ENCODE data around the gene ANKS6. TPM values are rescaled to one million over a fixed set of nuclear protein-coding genes. Genes with fewer than 3 reads are reported as not detected.

Gene ANKS6
- polyA plus RNA-seq, 10 donors, result 9.8 to 18.5 (median 12.7) TPM

- DNase-seq, result no peak
Measured at GRCh38 chr9:98738741-98739140, 57.6 kb downstream of the ANKS6 start.

- no peak for DNase-seq
Measured at GRCh38 chr9:98736226-98736625, 60.1 kb downstream of the ANKS6 start.

GRCh38 chr9:98732801-98733200 is 63.6 kb downstream of the ANKS6 start:
- no peak for DNase-seq

- no peak for DNase-seq
Measured at GRCh38 chr9:98732091-98732490, 64.3 kb downstream of the ANKS6 start.

GRCh38 chr9:98730871-98731270 is 65.5 kb downstream of the ANKS6 start:
- no peak for DNase-seq

- no peak for DNase-seq
Measured at GRCh38 chr9:98728500-98728899, 67.9 kb downstream of the ANKS6 start.

- no peak for DNase-seq
Measured at GRCh38 chr9:98727428-98727827, 68.9 kb downstream of the ANKS6 start.

GRCh38 chr9:98726735-98727134 is 69.6 kb downstream of the ANKS6 start:
- peak; percentile 22 to 48 (median 23) for DNase-seq

- no peak for DNase-seq
Measured at GRCh38 chr9:98724810-98725530, 71.4 kb downstream of the ANKS6 start.

- no peak for DNase-seq
Measured at GRCh38 chr9:98721643-98722042, 74.7 kb downstream of the ANKS6 start.

- DNase-seq, result no peak
Measured at GRCh38 chr9:98720402-98720801, 76.0 kb downstream of the ANKS6 start.

- no peak for DNase-seq
Measured at GRCh38 chr9:98719055-98719454, 77.3 kb downstream of the ANKS6 start.

- no peak for DNase-seq
Measured at GRCh38 chr9:98714833-98715232, 81.5 kb downstream of the ANKS6 start.

- DNase-seq, result no peak
Measured at GRCh38 chr9:98712987-98713386, 83.4 kb downstream of the ANKS6 start.

- DNase-seq, result peak; percentile 25 to 75 (median 56)
Measured at GRCh38 chr9:98709968-98710965, 86.1 kb downstream of the ANKS6 start.

GRCh38 chr9:98708933-98709911 is 87.1 kb downstream of the ANKS6 start, which contains the start of gene GABBR2:
TSS of gene GABBR2 (minus strand) at chr9:98708935. CDS start at chr9:98708737, 198 bp downstream.
- DNase-seq, result no peak

GRCh38 chr9:98708103-98708932 is 88.0 kb downstream of the ANKS6 start:
- no peak for DNase-seq

GRCh38 chr9:98707166-98708102 is 88.9 kb downstream of the ANKS6 start:
- peak; percentile 32 to 86 (median 74) for DNase-seq

- no peak for DNase-seq
Measured at GRCh38 chr9:98706651-98707165, 89.6 kb downstream of the ANKS6 start.
